B cell (primary cell): ENCODE data around the gene OAT. TPM values are rescaled to one million over a fixed set of nuclear protein-coding genes. Genes with fewer than 3 reads are reported as not detected.

Source experiments
- ATAC-seq: fragments of 200-7000 bp; cut with Tn5 transposase; one replicate; pipeline ENCODE4 v1.10.0; 2021; ENCODE audit warnings: low read depth, mild to moderate bottlenecking, moderate number of reproducible peaks, moderate library complexity
- CTCF ChIA-PET: fragments of 350-600 bp; sonication (Branson Sonifier 250); formaldehyde crosslinking; loops from one replicate; lab custom pipeline; 2021; ENCODE audit warnings: antibody characterized with exemption, inconsistent platforms; lab: Charles Lee
- POLR2A ChIA-PET: fragments of 350-600 bp; sonication (Branson Sonifier 250); formaldehyde crosslinking; loops from one replicate; lab custom pipeline; 2021; ENCODE audit warnings: antibody characterized with exemption; lab: Charles Lee
- DNase-seq: peaks from one replicate; pipeline ENCODE4 v3.0.0; 2013
- H2AFZ ChIP-seq: 2 replicates; pipeline ENCODE4 v1.6.1; 2012; ENCODE audit warnings: mild to moderate bottlenecking, low read depth, low read length; ENCODE audit not compliant: insufficient read depth, poor library complexity, severe bottlenecking
- H3K27ac ChIP-seq, 2 donors: 1 replicate in 1 of 2; 2 replicates in 1 of 2; pipeline ENCODE4 v1.5.1; 2012 to 2013; ENCODE audit warnings: low read length in 2 of 2, mild to moderate bottlenecking in 2 of 2, moderate library complexity in 1 of 2
- H3K27me3 ChIP-seq, 4 experiments: fragments of 200-600 bp in 1 of 4; sonication (generic) in 1 of 4; replicated peaks in 1 of 4; 1 replicate in 2 of 4; 2 replicates in 2 of 4; pipeline versions ENCODE4 v1.6.1 to v1.7.0; 2013 to 2016; ENCODE audit warnings: low read length in 3 of 4, mild to moderate bottlenecking in 2 of 4, mixed read lengths in 1 of 4, moderate library complexity in 1 of 4; ENCODE audit not compliant: insufficient read depth in 4 of 4, control insufficient read depth in 3 of 4; ENCODE audit errors: control extremely low read depth in 1 of 4
- H3K36me3 ChIP-seq, 2 experiments: replicated peaks in 1 of 2; 1 replicate in 1 of 2; 2 replicates in 1 of 2; pipeline versions ENCODE4 v1.6.1 to v1.7.1; 2013; ENCODE audit warnings: low read length in 1 of 2; ENCODE audit not compliant: insufficient read depth in 2 of 2, control insufficient read depth in 1 of 2; ENCODE audit errors: control extremely low read depth in 1 of 2, extremely low read depth in 1 of 2
- H3K4me1 ChIP-seq, 2 donors: fragments of 200-600 bp in 1 of 2; sonication (generic) in 1 of 2; 1 replicate in 1 of 2; 2 replicates in 1 of 2; pipeline versions ENCODE4 v1.5.1 to v1.6.1; 2013 to 2017; ENCODE audit warnings: low read length in 2 of 2; ENCODE audit not compliant: control insufficient read depth in 2 of 2, insufficient read depth in 2 of 2
- H3K4me2 ChIP-seq: replicated peaks from 2 replicates; pipeline ENCODE3; 2012; ENCODE audit warnings: mild to moderate bottlenecking, low read depth, low read length; ENCODE audit not compliant: poor library complexity, severe bottlenecking
- H3K4me3 ChIP-seq, 5 experiments: fragments of 200-600 bp in 1 of 5; sonication (generic) in 1 of 5; 1 replicate in 3 of 5; 2 replicates in 2 of 5; pipeline versions ENCODE4 v1.5.1 to v1.7.0; 2011 to 2016; ENCODE audit warnings: low read length in 4 of 5, mild to moderate bottlenecking in 4 of 5, low read depth in 2 of 5, control low read depth in 1 of 5, moderate library complexity in 1 of 5; ENCODE audit not compliant: insufficient read depth in 1 of 5; ENCODE audit errors: control extremely low read depth in 1 of 5, extremely low read depth in 1 of 5
- H3K79me2 ChIP-seq: fragments of 200-600 bp; sonication (generic); one replicate; pipeline ENCODE4 v1.6.0; 2016; ENCODE audit warnings: low read length; ENCODE audit not compliant: control insufficient read depth, insufficient read depth
- H3K9ac ChIP-seq: fragments of 200-600 bp; sonication (generic); 2 replicates; pipeline ENCODE4 v1.6.1; 2017; ENCODE audit warnings: mild to moderate bottlenecking, low read length, moderate library complexity
- H3K9me3 ChIP-seq, 3 donors: one replicate each; pipeline versions ENCODE4 v1.6.1 to v1.7.1; 2013; ENCODE audit warnings: low read length in 2 of 3; ENCODE audit not compliant: control insufficient read depth in 2 of 3, insufficient read depth in 1 of 3; ENCODE audit errors: control extremely low read depth in 1 of 3
- H4K20me1 ChIP-seq: 2 replicates; pipeline ENCODE4 v1.6.0; 2012; ENCODE audit warnings: mild to moderate bottlenecking, low read length; ENCODE audit not compliant: insufficient read depth, control insufficient read depth, poor library complexity, severe bottlenecking
- H3K27ac Mint-ChIP-seq: one replicate; pipeline ENCODE4 v1.8.0; 2021; ENCODE audit warnings: mixed read lengths
- H3K27me3 Mint-ChIP-seq: one replicate; pipeline ENCODE4 v1.8.0; 2021; ENCODE audit warnings: mixed read lengths
- H3K4me1 Mint-ChIP-seq: one replicate; pipeline ENCODE4 v1.8.0; 2021; ENCODE audit warnings: mixed read lengths
- H3K4me3 Mint-ChIP-seq: one replicate; pipeline ENCODE4 v1.8.0; 2021; ENCODE audit warnings: mixed read lengths
- H3K9me3 Mint-ChIP-seq: one replicate; pipeline ENCODE4 v1.8.0; 2022; ENCODE audit warnings: mixed read lengths; ENCODE audit not compliant: insufficient read depth
- CTCF ChIP-seq: fragments of 200-600 bp; IDR thresholded peaks from one replicate; pipeline ENCODE4 v1.8.0; 2022; ENCODE audit warnings: antibody characterized with exemption, mild to moderate bottlenecking
- EZH2 ChIP-seq: IDR thresholded peaks from 2 replicates; pipeline ENCODE4 v1.6.1; 2012; ENCODE audit warnings: borderline replicate concordance, low read depth, mild to moderate bottlenecking, moderate library complexity, low read length; ENCODE audit not compliant: insufficient read depth, poor library complexity, severe bottlenecking
- WGBS: methylation state at CpG from one replicate; pipeline ENCODE4 v1.1.5; 2013; ENCODE audit warnings: missing lambda C conversion rate; ENCODE audit not compliant: insufficient coverage; 5-methylcytosine and 5-hydroxymethylcytosine counted together
- intact Hi-C: fragments of 100-400 bp; cut with micrococcal nuclease; formaldehyde crosslinking; loops from one replicate; pipeline ENCODE4 v1.10.0; 2022
- polyA plus RNA-seq: library from polyadenylated mRNA; depleted of rRNA; stranded (reverse); fragments of >200 nt; gene quantifications from 2 replicates; pipeline ENCODE4 v1.2.3, GENCODE V29; 2012
- total RNA-seq, 2 donors: library from RNA; stranded (reverse); fragments of 120-200 nt in 1 of 2; gene quantifications; 1 replicate in 1 of 2; 2 replicates in 1 of 2; pipeline versions ENCODE4 v1.2.3 to v1.2.4, GENCODE V29; 2013 to 2022

OAT gene
- total and polyA plus RNA-seq, 2 donors (not counting 1 experiment from before 2014, with no cell fraction given), result 13.9 to 20.1 TPM

- Histone ChIP-seq H3K9me3 (peaks cover 0 to 5% (median 0%) of the 10 kb centered on the region in 3 donors), H4K20me1 (no peaks in the 10 kb centered on the region), H3K4me3 (no peak overlapping the region), H3K27ac (no peak overlapping the region), H3K36me3 (no peaks in the 10 kb centered on the region), H3K79me2 (no peaks in the 10 kb centered on the region), H3K27me3 (peaks cover 0 to 23% (median 12%) of the 10 kb centered on the region in 4 experiments), H2AFZ (no peak overlapping the region), H3K4me1 (peaks cover 0 to 3% of the 10 kb centered on the region in 2 donors), H3K4me2 (no peak overlapping the region), H3K9ac (no peak overlapping the region)
- CTCF ChIA-PET, result interaction anchor here (0.8 to 2.3 kb wide), 3 partner anchors 9 to 387 kb away, joined by 3 to 8 read pairs (median 3); no protein-coding TSS in a partner anchor
- POLR2A ChIA-PET, result no interaction called here
- Mint-ChIP-seq H3K27me3 (peaks cover 54% of the 10 kb centered on the region), H3K9me3 (no peaks in the 10 kb centered on the region), H3K27ac (no peak overlapping the region), H3K4me3 (no peak overlapping the region), H3K4me1 (no peaks in the 10 kb centered on the region)
- WGBS, result 23% methylated on average over 18 of the region's 19 CpGs
- intact Hi-C loops, result no loop called here
- DNase-seq, result no peak
- no peak for TF ChIP-seq EZH2
- no peak for TF ChIP-seq CTCF
- no peak for ATAC-seq
These were observed 37.6 kb downstream of the OAT start for GRCh38 chr10:124381011-124381611.

- peaks cover 0 to 23% (median 12%) of the 10 kb centered on the region in 4 experiments for H3K27me3 ChIP-seq
- no peak overlapping the region for H3K9ac ChIP-seq
- TF ChIP-seq EZH2 (no peak), CTCF (no peak)
- no peak overlapping the region for H3K27ac Mint-ChIP-seq
- H3K79me2 ChIP-seq, result no peaks in the 10 kb centered on the region
- H3K27ac ChIP-seq, result no peak overlapping the region
- DNase-seq, result no peak
- H2AFZ ChIP-seq, result no peak overlapping the region
- H3K9me3 ChIP-seq, result peaks cover 0 to 5% (median 0%) of the 10 kb centered on the region in 3 donors
- H3K4me2 ChIP-seq, result no peak overlapping the region
- H3K4me1 Mint-ChIP-seq, result no peaks in the 10 kb centered on the region
- no peak overlapping the region for H3K4me3 ChIP-seq
- no peaks in the 10 kb centered on the region for H3K9me3 Mint-ChIP-seq
- H3K27me3 Mint-ChIP-seq, result peaks cover 54% of the 10 kb centered on the region
- CTCF ChIA-PET, result interaction anchor here (0.8 to 2.3 kb wide), 3 partner anchors 10 to 386 kb away, joined by 3 to 8 read pairs (median 3); no protein-coding TSS in a partner anchor
- POLR2A ChIA-PET, result no interaction called here
- peaks cover 0 to 3% of the 10 kb centered on the region in 2 donors for H3K4me1 ChIP-seq
- H3K36me3 ChIP-seq, result no peaks in the 10 kb centered on the region
- intact Hi-C loops, result no loop called here
- 77% methylated on average over 8 of the region's 9 CpGs for WGBS
- H3K4me3 Mint-ChIP-seq, result no peak overlapping the region
- ATAC-seq, result no peak
- no peaks in the 10 kb centered on the region for H4K20me1 ChIP-seq
These were observed 38.3 kb downstream of the OAT start for GRCh38 chr10:124380256-124380995.
